Nephron (organoid): ENCODE data around the gene DPY19L3.

Source experiments
- H3K27ac Mint-ChIP-seq, 3 experiments: 2 replicates each; pipeline ENCODE4 v1.8.0; 2020; ENCODE audit warnings: mixed read lengths in 3 of 3, mild to moderate bottlenecking in 2 of 3, moderate library complexity in 1 of 3
- H3K27me3 Mint-ChIP-seq: 2 replicates; pipeline ENCODE4 v1.8.0; 2021; ENCODE audit warnings: low read depth, mild to moderate bottlenecking, moderate library complexity, mixed read lengths
- H3K36me3 Mint-ChIP-seq: 2 replicates; pipeline ENCODE4 v1.8.0; 2020; ENCODE audit warnings: low read depth, mixed read lengths
- H3K4me1 Mint-ChIP-seq: 2 replicates; pipeline ENCODE4 v1.8.0; 2020; ENCODE audit warnings: mixed read lengths
- H3K4me3 Mint-ChIP-seq, 3 experiments: 2 replicates each; pipeline ENCODE4 v1.8.0; 2020; ENCODE audit warnings: mild to moderate bottlenecking in 3 of 3, mixed read lengths in 3 of 3, moderate library complexity in 2 of 3
- H3K9me3 Mint-ChIP-seq: 2 replicates; pipeline ENCODE4 v1.8.0; 2020; ENCODE audit warnings: mixed read lengths
- CTCF ChIP-seq, 3 experiments: fragments of 200-600 bp; sonication (generic); IDR thresholded peaks; one replicate each; pipeline ENCODE4 v1.5.0; 2021; ENCODE audit warnings: antibody characterized with exemption in 3 of 3; ENCODE audit not compliant: unreplicated experiment in 3 of 3

DPY19L3 gene

GRCh38 chr19:32519023-32519422 is 113.5 kb downstream of the DPY19L3 start:
- no peaks in the 10 kb centered on the region for H3K4me1 Mint-ChIP-seq
- H3K36me3 Mint-ChIP-seq = no peaks in the 10 kb centered on the region
- no peak for TF ChIP-seq CTCF (IDR thresholded peaks at IDR 0.05; ENCODE audit: unreplicated experiment in 3 of 3)
- H3K4me3 Mint-ChIP-seq = no peak overlapping the region
- H3K9me3 Mint-ChIP-seq = peaks cover 12% of the 10 kb centered on the region
- H3K27ac Mint-ChIP-seq = no peak overlapping the region
- H3K27me3 Mint-ChIP-seq = peaks cover 14% of the 10 kb centered on the region

GRCh38 chr19:32522967-32523366 is 117.4 kb downstream of the DPY19L3 start:
- TF ChIP-seq CTCF (IDR thresholded peaks at IDR 0.05; ENCODE audit: unreplicated experiment in 3 of 3) = no peak
- Mint-ChIP-seq H3K9me3 (peaks cover 6% of the 10 kb centered on the region), H3K4me1 (no peaks in the 10 kb centered on the region), H3K27ac (no peak overlapping the region), H3K27me3 (peaks cover 17% of the 10 kb centered on the region), H3K36me3 (no peaks in the 10 kb centered on the region), H3K4me3 (no peak overlapping the region)

- no peak for TF ChIP-seq CTCF (IDR thresholded peaks at IDR 0.05; ENCODE audit: unreplicated experiment in 3 of 3)
- no peaks in the 10 kb centered on the region for H3K4me1 Mint-ChIP-seq
- H3K9me3 Mint-ChIP-seq = peaks cover 2% of the 10 kb centered on the region
- H3K4me3 Mint-ChIP-seq = no peak overlapping the region
- peaks cover 10% of the 10 kb centered on the region for H3K27me3 Mint-ChIP-seq
- no peaks in the 10 kb centered on the region for H3K36me3 Mint-ChIP-seq
- H3K27ac Mint-ChIP-seq = no peak overlapping the region
Observed at GRCh38 chr19:32526895-32527294, 121.3 kb downstream of the DPY19L3 start.

- H3K4me3 Mint-ChIP-seq = no peak overlapping the region
- no peaks in the 10 kb centered on the region for H3K4me1 Mint-ChIP-seq
- peaks cover 10% of the 10 kb centered on the region for H3K9me3 Mint-ChIP-seq
- peaks cover 9% of the 10 kb centered on the region for H3K27me3 Mint-ChIP-seq
- TF ChIP-seq CTCF (IDR thresholded peaks at IDR 0.05; ENCODE audit: unreplicated experiment in 3 of 3) = no peak
- no peaks in the 10 kb centered on the region for H3K36me3 Mint-ChIP-seq
- H3K27ac Mint-ChIP-seq = no peak overlapping the region
Observed at GRCh38 chr19:32530773-32531172, 125.2 kb downstream of the DPY19L3 start.

- Mint-ChIP-seq H3K4me1 (no peaks in the 10 kb centered on the region), H3K27ac (no peak overlapping the region), H3K36me3 (no peaks in the 10 kb centered on the region), H3K4me3 (no peak overlapping the region), H3K9me3 (peaks cover 10% of the 10 kb centered on the region), H3K27me3 (peaks cover 5% of the 10 kb centered on the region)
- no peak for TF ChIP-seq CTCF (IDR thresholded peaks at IDR 0.05; ENCODE audit: unreplicated experiment in 3 of 3)
Observed at GRCh38 chr19:32532233-32532632, 126.7 kb downstream of the DPY19L3 start.
